Measurements from ENCODE around the gene HPX. TPM values are rescaled to one million over a fixed set of nuclear protein-coding genes. Genes with fewer than 3 reads are reported as not detected.

Gene HPX
- total RNA-seq, 1 experiment from 2014 or later: 0.45 TPM

DNA sequence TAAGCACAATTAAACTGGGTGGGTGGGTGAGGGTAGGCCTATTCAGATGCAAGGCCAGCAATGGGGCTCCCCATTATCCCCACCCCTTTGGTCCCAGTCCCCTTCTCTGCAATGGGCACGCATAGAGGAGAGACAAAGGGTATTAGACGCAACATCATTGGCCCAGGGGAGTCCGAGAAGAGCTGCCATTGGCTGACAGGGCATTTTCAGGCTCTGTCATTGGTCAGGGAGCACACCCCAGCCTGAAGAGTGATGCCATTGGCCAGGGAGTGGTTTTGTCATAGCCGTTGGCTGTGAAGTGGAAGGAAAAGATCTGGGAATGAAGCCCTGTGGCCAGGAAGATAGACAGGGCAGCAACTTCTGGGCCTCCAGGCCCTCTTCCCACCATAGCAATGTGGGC lies 35.8 kb upstream of the HPX start:
- CTCF ChIA-PET: interaction anchor here (0.7 kb wide), 1 partner anchor 156 kb away, joined by 4 read pairs; no protein-coding TSS in a partner anchor
- Mint-ChIP-seq H3K27ac (ENCODE audit: unreplicated experiment) (peak overlapping the region; percentile 47), H3K36me3 (ENCODE audit: insufficient read depth, unreplicated experiment) (peaks cover 74% of the 10 kb centered on the region), H3K9me3 (ENCODE audit: low read depth, unreplicated experiment) (no peaks in the 10 kb centered on the region), H3K4me1 (ENCODE audit: low read depth, unreplicated experiment) (peaks cover 33% of the 10 kb centered on the region), H3K4me3 (ENCODE audit: low read depth, unreplicated experiment) (no peak overlapping the region), H3K27me3 (ENCODE audit: unreplicated experiment) (no peaks in the 10 kb centered on the region)
- intact Hi-C loops (cut with micrococcal nuclease; ENCODE audit: unreplicated experiment): no loop called here
- DNase-seq: no peak
- TF ChIP-seq, protein P1, sequence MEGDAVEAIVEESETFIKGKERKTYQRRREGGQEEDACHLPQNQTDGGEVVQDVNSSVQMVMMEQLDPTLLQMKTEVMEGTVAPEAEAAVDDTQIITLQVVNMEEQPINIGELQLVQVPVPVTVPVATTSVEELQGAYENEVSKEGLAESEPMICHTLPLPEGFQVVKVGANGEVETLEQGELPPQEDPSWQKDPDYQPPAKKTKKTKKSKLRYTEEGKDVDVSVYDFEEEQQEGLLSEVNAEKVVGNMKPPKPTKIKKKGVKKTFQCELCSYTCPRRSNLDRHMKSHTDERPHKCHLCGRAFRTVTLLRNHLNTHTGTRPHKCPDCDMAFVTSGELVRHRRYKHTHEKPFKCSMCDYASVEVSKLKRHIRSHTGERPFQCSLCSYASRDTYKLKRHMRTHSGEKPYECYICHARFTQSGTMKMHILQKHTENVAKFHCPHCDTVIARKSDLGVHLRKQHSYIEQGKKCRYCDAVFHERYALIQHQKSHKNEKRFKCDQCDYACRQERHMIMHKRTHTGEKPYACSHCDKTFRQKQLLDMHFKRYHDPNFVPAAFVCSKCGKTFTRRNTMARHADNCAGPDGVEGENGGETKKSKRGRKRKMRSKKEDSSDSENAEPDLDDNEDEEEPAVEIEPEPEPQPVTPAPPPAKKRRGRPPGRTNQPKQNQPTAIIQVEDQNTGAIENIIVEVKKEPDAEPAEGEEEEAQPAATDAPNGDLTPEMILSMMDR (IDR thresholded peaks at IDR 0.05; ENCODE audit: unreplicated experiment): no peak
- BruUV-seq (replicated peaks): no TSS peak

DNA sequence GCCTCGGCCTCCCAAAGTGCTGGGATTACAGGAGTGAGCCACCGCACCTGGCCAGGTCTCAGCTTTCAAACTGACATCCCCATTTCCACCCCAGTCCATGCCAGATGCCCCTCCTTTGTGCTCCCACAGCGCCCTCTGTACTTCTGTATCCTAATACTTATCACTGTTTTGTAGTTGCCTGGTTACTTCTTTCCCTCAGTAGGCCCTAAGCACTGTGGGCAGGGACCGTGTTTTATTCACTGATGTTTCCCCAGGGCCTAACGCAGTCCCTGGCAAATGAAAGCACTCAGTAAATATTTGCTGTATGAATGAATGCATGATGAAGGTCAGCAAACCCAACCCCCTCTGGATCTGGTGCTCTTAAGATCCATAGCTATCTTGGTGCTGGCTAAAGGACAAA lies 35.1 kb upstream of the HPX start:
- Mint-ChIP-seq H3K4me3 (ENCODE audit: low read depth, unreplicated experiment) (no peak overlapping the region), H3K27me3 (ENCODE audit: unreplicated experiment) (no peaks in the 10 kb centered on the region), H3K27ac (ENCODE audit: unreplicated experiment) (peak overlapping the region; percentile 33), H3K4me1 (ENCODE audit: low read depth, unreplicated experiment) (peaks cover 33% of the 10 kb centered on the region), H3K36me3 (ENCODE audit: insufficient read depth, unreplicated experiment) (peaks cover 68% of the 10 kb centered on the region), H3K9me3 (ENCODE audit: low read depth, unreplicated experiment) (no peaks in the 10 kb centered on the region)
- CTCF ChIA-PET: interaction anchor here (0.7 kb wide), 2 partner anchors 155 to 856 kb away, joined by 4 to 6 read pairs; no protein-coding TSS in a partner anchor
- intact Hi-C loops (cut with micrococcal nuclease; ENCODE audit: unreplicated experiment): no loop called here
- DNase-seq: no peak
- no TSS peak for BruUV-seq (replicated peaks)
- TF ChIP-seq, protein P1 (IDR thresholded peaks at IDR 0.05; ENCODE audit: unreplicated experiment): no peak

DNA sequence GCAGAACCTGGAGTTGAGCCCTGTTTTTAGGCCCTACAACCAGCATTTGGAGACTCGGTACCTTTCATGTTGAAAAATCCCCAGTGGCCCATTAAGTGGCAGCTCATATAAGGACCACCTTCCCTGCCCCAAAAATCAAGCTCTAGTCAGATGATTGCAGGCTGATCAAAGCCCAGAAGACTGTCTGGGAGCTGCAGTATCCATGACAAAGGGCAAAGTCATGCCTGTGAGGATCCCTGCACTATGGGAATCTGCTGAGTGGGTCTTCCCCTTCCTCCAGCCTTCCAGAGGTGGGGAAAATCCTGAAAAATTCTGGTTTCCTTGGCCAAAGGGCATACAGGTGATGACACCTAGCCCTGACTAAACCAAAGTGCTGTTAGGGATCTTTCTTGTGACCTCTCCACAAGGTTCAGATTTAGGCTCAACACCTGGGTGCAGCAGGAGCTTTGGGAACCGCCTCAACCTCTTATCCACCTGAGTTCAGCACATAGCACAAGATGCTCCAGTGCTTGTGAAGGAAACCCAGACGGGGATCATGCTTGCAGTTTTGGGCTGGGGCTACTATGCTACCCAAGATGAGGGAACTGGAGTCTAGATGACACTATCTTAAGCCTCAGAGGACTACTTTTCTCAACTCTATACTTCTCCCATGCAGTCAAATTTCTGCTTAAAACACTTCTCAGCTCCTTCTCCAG lies 34.2 kb upstream of the HPX start:
- CTCF ChIA-PET: interaction anchor here (0.7 kb wide), 1 partner anchor 66 kb away, joined by 3 read pairs; no protein-coding TSS in a partner anchor
- TF ChIP-seq, protein P1 (IDR thresholded peaks at IDR 0.05; ENCODE audit: unreplicated experiment): no peak
- no peak for DNase-seq
- BruUV-seq (replicated peaks): no TSS peak
- peaks cover 24% of the 10 kb centered on the region for H3K4me1 Mint-ChIP-seq (ENCODE audit: low read depth, unreplicated experiment)
- H3K9me3 Mint-ChIP-seq (ENCODE audit: low read depth, unreplicated experiment): no peaks in the 10 kb centered on the region
- peaks cover 59% of the 10 kb centered on the region for H3K36me3 Mint-ChIP-seq (ENCODE audit: insufficient read depth, unreplicated experiment)
- intact Hi-C loops (cut with micrococcal nuclease; ENCODE audit: unreplicated experiment): no loop called here
- H3K27me3 Mint-ChIP-seq (ENCODE audit: unreplicated experiment): no peaks in the 10 kb centered on the region
- no peak overlapping the region for H3K27ac Mint-ChIP-seq (ENCODE audit: unreplicated experiment)
- no peak overlapping the region for H3K4me3 Mint-ChIP-seq (ENCODE audit: low read depth, unreplicated experiment)

DNA sequence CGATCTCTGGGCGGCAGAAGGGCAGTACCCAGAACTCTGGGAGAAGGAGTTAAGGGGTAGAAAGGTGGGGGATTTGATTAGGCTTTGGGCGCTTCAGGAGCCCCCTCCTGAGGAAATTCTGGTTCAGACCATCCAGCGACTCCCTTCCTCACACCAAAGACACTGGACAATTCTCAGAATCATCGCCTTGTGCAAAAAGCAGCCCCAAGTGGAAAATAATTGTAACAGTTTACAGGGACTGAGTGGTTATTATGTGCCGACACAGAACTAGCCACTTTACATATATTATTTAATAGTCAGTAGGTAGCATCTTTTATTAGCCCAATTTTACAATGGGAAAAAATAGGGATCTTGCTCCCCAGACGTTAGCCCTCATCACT lies 33.6 kb upstream of the HPX start:
- intact Hi-C loops (cut with micrococcal nuclease; ENCODE audit: unreplicated experiment): no loop called here
- no peak for DNase-seq
- Mint-ChIP-seq H3K27ac (ENCODE audit: unreplicated experiment) (peak overlapping the region; percentile 85), H3K9me3 (ENCODE audit: low read depth, unreplicated experiment) (no peaks in the 10 kb centered on the region), H3K36me3 (ENCODE audit: insufficient read depth, unreplicated experiment) (peaks cover 55% of the 10 kb centered on the region), H3K27me3 (ENCODE audit: unreplicated experiment) (no peaks in the 10 kb centered on the region), H3K4me3 (ENCODE audit: low read depth, unreplicated experiment) (peak overlapping the region; percentile 77), H3K4me1 (ENCODE audit: low read depth, unreplicated experiment) (peaks cover 19% of the 10 kb centered on the region)
- TF ChIP-seq, protein P1 (IDR thresholded peaks at IDR 0.05; ENCODE audit: unreplicated experiment): no peak
- CTCF ChIA-PET: interaction anchor here (0.6 to 0.7 kb wide), 3 partner anchors 35 to 565 kb away, joined by 3 to 9 read pairs (median 3); no protein-coding TSS in a partner anchor
- no TSS peak for BruUV-seq (replicated peaks)
